GM12878 (cell line): ENCODE results near the gene ITK. TPM values are rescaled to one million over a fixed set of nuclear protein-coding genes. Genes with fewer than 3 reads are reported as not detected.

Experiments used
- ATAC-seq: fragments of 200-7000 bp; cut with Tn5 transposase; 3 replicates; pipeline ENCODE4 v1.9.1; 2020; ENCODE audit warnings: mild to moderate bottlenecking, moderate library complexity
- BruUV-seq: library from RNA; stranded (reverse); fragments of 400-500 nt; replicated peaks from 2 replicates; lab custom pipeline; 2021; lab: Mats Ljungman, UMichigan
- CTCF ChIA-PET: fragments of 300-600 bp; sonication (Branson Sonifier 250); formaldehyde crosslinking; extraction: SDS; loops from one replicate; lab custom pipeline; 2021; ENCODE audit warnings: inconsistent platforms; lab: Yijun Ruan, JAX
- POLR2A ChIA-PET: fragments of 350-600 bp; formaldehyde crosslinking; extraction: SDS; loops from one replicate; lab custom pipeline; 2021; ENCODE audit warnings: inconsistent platforms; lab: Charles Lee
- RAD21 ChIA-PET: fragments of 300-600 bp; sonication (Branson Sonifier 250); formaldehyde crosslinking; loops from one replicate; lab custom pipeline; 2023; ENCODE audit warnings: antibody characterized with exemption; ENCODE audit not compliant: unreplicated experiment; lab: Charles Lee
- SMC1A ChIA-PET: fragments of 300-600 bp; sonication (Branson Sonifier 250); formaldehyde crosslinking; loops from one replicate; lab custom pipeline; 2023; ENCODE audit not compliant: unreplicated experiment, uncharacterized antibody; lab: Charles Lee
- DNase-seq: peaks from one replicate; pipeline ENCODE4 v3.0.0-alpha.2; 2011; ENCODE audit warnings: low read depth, low spot score
- FAIRE-seq: peaks from 3 replicates; lab custom pipeline; 2011; peaks lifted over from hg19 to GRCh38; lab: Jason Lieb, UNC
- H2AFZ ChIP-seq: 2 replicates; pipeline ENCODE4 v1.6.0; 2011; ENCODE audit warnings: low read depth, low read length, control low read depth; ENCODE audit not compliant: control insufficient read depth
- H3K27ac ChIP-seq: 2 replicates; pipeline ENCODE4 v1.5.1; 2011; ENCODE audit warnings: control low read depth; ENCODE audit not compliant: control insufficient read depth, insufficient read depth
- H3K27me3 ChIP-seq, 2 experiments: replicated peaks in 1 of 2; 2 replicates each; pipeline versions ENCODE4 v1.6.0 to v1.6.1; 2011; ENCODE audit warnings: low read length in 1 of 2; ENCODE audit not compliant: control insufficient read depth in 2 of 2, insufficient read depth in 2 of 2
- H3K36me3 ChIP-seq, 2 experiments: 2 replicates each; pipeline ENCODE4 v1.5.1; 2011; ENCODE audit warnings: low read length in 1 of 2; ENCODE audit not compliant: control insufficient read depth in 2 of 2, insufficient read depth in 2 of 2
- H3K4me1 ChIP-seq: 2 replicates; pipeline ENCODE4 v1.6.1; 2011; ENCODE audit warnings: mild to moderate bottlenecking, low read length, moderate library complexity, mixed read lengths; ENCODE audit not compliant: control insufficient read depth, insufficient read depth
- H3K4me2 ChIP-seq: 2 replicates; pipeline ENCODE4 v1.6.0; 2011; ENCODE audit warnings: control low read depth; ENCODE audit not compliant: control insufficient read depth, insufficient read depth
- H3K4me3 ChIP-seq: fragments of 200-600 bp; sonication (generic); 2 replicates; pipeline ENCODE4 v1.5.1; 2016
- H3K79me2 ChIP-seq: 2 replicates; pipeline ENCODE4 v1.6.0; 2011; ENCODE audit warnings: low read length; ENCODE audit not compliant: control insufficient read depth, insufficient read depth
- H3K9ac ChIP-seq: 2 replicates; pipeline ENCODE4 v1.8.0; 2011; ENCODE audit warnings: low read length, control low read depth, mixed read lengths; ENCODE audit not compliant: control insufficient read depth, insufficient read depth
- H3K9me3 ChIP-seq: replicated peaks from 3 replicates; pipeline ENCODE4 v1.5.1; 2011; ENCODE audit warnings: mild to moderate bottlenecking, low read length; ENCODE audit not compliant: control insufficient read depth, insufficient read depth
- H4K20me1 ChIP-seq: 2 replicates; pipeline ENCODE4 v1.6.0; 2011; ENCODE audit not compliant: control insufficient read depth, insufficient read depth
- ATF2 ChIP-seq: IDR thresholded peaks from 2 replicates; pipeline ENCODE4 v1.6.1; 2012; ENCODE audit warnings: low read length, inconsistent platforms
- CEBPZ ChIP-seq: fragments of 150-350 bp; IDR thresholded peaks from 2 replicates; pipeline ENCODE4 v1.6.1; 2016; ENCODE audit warnings: low read depth, low read length
- CHD2 ChIP-seq: IDR thresholded peaks from 2 replicates; pipeline ENCODE4 v1.6.1; 2011; ENCODE audit warnings: low read depth, low read length, improper control_type of control experiment, borderline replicate concordance
- CREB1 ChIP-seq: IDR thresholded peaks from 2 replicates; pipeline ENCODE4 v1.6.1; 2012; ENCODE audit warnings: low read depth, mild to moderate bottlenecking, inconsistent platforms
- E2F8 ChIP-seq: fragments of 450-650 bp; IDR thresholded peaks from 2 replicates; pipeline ENCODE4 v1.6.1; 2018; ENCODE audit warnings: mild to moderate bottlenecking, low read depth, moderate library complexity; ENCODE audit not compliant: partially characterized antibody
- HCFC1 ChIP-seq: fragments of 150-350 bp; IDR thresholded peaks from 2 replicates; pipeline ENCODE4 v1.6.1; 2014; ENCODE audit warnings: low read length
- JUNB ChIP-seq: IDR thresholded peaks from 2 replicates; pipeline ENCODE4 v1.6.1; 2016; ENCODE audit warnings: antibody characterized with exemption, mild to moderate bottlenecking
- NR2C1 ChIP-seq: fragments of 450-650 bp; IDR thresholded peaks from 2 replicates; pipeline ENCODE4 v1.6.1; 2017; ENCODE audit warnings: antibody characterized with exemption, mild to moderate bottlenecking, moderate library complexity
- NRF1 ChIP-seq: conservative IDR thresholded peaks from 2 replicates; pipeline ENCODE4 v1.6.1; 2011; ENCODE audit warnings: mild to moderate bottlenecking, low read depth, low read length, improper control_type of control experiment
- PML ChIP-seq: IDR thresholded peaks from 2 replicates; pipeline ENCODE4 v1.6.1; 2012; ENCODE audit warnings: low read length, inconsistent platforms
- POLR2A ChIP-seq: IDR thresholded peaks from 2 replicates; pipeline ENCODE4 v1.6.1; 2011; ENCODE audit warnings: low read depth, mild to moderate bottlenecking, low read length
- RUNX3 ChIP-seq: IDR thresholded peaks from 2 replicates; pipeline ENCODE4 v1.6.1; 2012; ENCODE audit warnings: low read length, inconsistent platforms
- SIN3A ChIP-seq: IDR thresholded peaks from 2 replicates; pipeline ENCODE4 v1.6.1; 2012; ENCODE audit warnings: low read depth, low read length, improper control_type of control experiment
- SPI1 ChIP-seq: IDR thresholded peaks from 2 replicates; pipeline ENCODE4 v1.6.1; 2011; ENCODE audit warnings: low read depth, mild to moderate bottlenecking, low read length, moderate library complexity, borderline replicate concordance; ENCODE audit not compliant: insufficient read depth
- TAF1 ChIP-seq: IDR thresholded peaks from 2 replicates; pipeline ENCODE4 v1.6.1; 2011; ENCODE audit warnings: mild to moderate bottlenecking, low read depth, low read length, borderline replicate concordance
- TARDBP ChIP-seq: IDR thresholded peaks from 2 replicates; pipeline ENCODE4 v1.6.1; 2016; ENCODE audit warnings: borderline replicate concordance
- ZBED1 ChIP-seq: IDR thresholded peaks from 2 replicates; pipeline ENCODE4 v1.6.1; 2016; ENCODE audit warnings: borderline replicate concordance
- ZNF24 ChIP-seq: fragments of 450-650 bp; IDR thresholded peaks from 2 replicates; pipeline ENCODE4 v1.6.1; 2017; ENCODE audit warnings: antibody characterized with exemption, mild to moderate bottlenecking
- in situ Hi-C: fragments of 300-500 bp; cut with MboI; formaldehyde crosslinking; loops from 9 replicates; pipeline ENCODE4 v1.14.3; 2018; ENCODE audit warnings: mixed read lengths
- intact Hi-C: fragments of 100-400 bp; cut with micrococcal nuclease; formaldehyde crosslinking; loops from one replicate; pipeline ENCODE4 v1.14.2; 2022; ENCODE audit not compliant: unreplicated experiment
- polyA plus RNA-seq, 11 experiments: library from polyadenylated mRNA; depleted of rRNA in 4 of 11; unstranded in 6 of 11; stranded (reverse) in 5 of 11; fragments of >200 nt; fragmentation: Nextera tagmentation in 4 of 11; fragmentation: Illumina TruSeq in 1 of 11; extraction: Ambion mirVana in 4 of 11; extraction: Trizol in 1 of 11; gene quantifications; 1 replicate in 1 of 11; 2 replicates in 10 of 11; pipeline versions ENCODE4 v1.2.1 to v1.2.3, GENCODE V29; 2011 to 2016; ENCODE audit warnings: inconsistent platforms in 2 of 11, missing spikeins in 2 of 11, low read depth in 1 of 11
- total RNA-seq, 4 experiments: library from RNA; depleted of rRNA in 3 of 4; stranded (reverse); fragments of >200 nt in 3 of 4; fragmentation: Illumina TruSeq in 1 of 4; extraction: Trizol in 1 of 4; gene quantifications; 2 replicates each; pipeline versions ENCODE4 v1.2.1 to v1.2.3, GENCODE V29; 2013 to 2021

ITK gene
- total and polyA plus RNA-seq, 10 of the 15 experiments (the other 5 are each of a cell fraction or from before 2014, with no cell fraction given), result 0.05 to 2.4 (median 0.76) TPM

- TF ChIP-seq ATF2 (no peak), NRF1 (no peak), ZBED1 (no peak), TAF1 (no peak), E2F8 (no peak)
These were observed 65.2 kb downstream of the ITK start (continued) for GRCh38 chr5:157245886-157246285.

- ATAC-seq (peak; percentile 66), DNase-seq (no peak), FAIRE-seq (no peak)
- no peaks in the 10 kb centered on the region for H4K20me1 ChIP-seq
- H3K9ac ChIP-seq, result no peak overlapping the region
- no peak overlapping the region for H2AFZ ChIP-seq
- H3K27ac ChIP-seq, result no peak overlapping the region
- ChIA-PET CTCF (interaction anchor here (0.6 to 10.8 kb wide), 4 partner anchors 30 to 112 kb away, joined by 4 to 244 read pairs (median 60); no protein-coding TSS in a partner anchor), SMC1A (interaction anchor here (0.8 to 8.0 kb wide), 7 partner anchors 18 to 98 kb away, joined by 3 to 138 read pairs (median 3); no protein-coding TSS in a partner anchor), POLR2A (no interaction called here), RAD21 (interaction anchor here (1.0 to 8.5 kb wide), 5 partner anchors 26 to 98 kb away, joined by 3 to 159 read pairs (median 5); no protein-coding TSS in a partner anchor)
- in situ Hi-C loops (no loop called here), intact Hi-C loops (no loop called here)
- no peaks in the 10 kb centered on the region for H3K9me3 ChIP-seq
- no peaks in the 10 kb centered on the region for H3K27me3 ChIP-seq
- BruUV-seq, result no TSS peak
- TF ChIP-seq SIN3A, result no peak
- TF ChIP-seq CREB1, result no peak
- no peak for TF ChIP-seq SPI1
- no peak for TF ChIP-seq ZNF24
- TF ChIP-seq RUNX3, result peak; percentile 42; the same call in 1 of the 2 replicates
- TF ChIP-seq CEBPZ, result no peak
- TF ChIP-seq CHD2, result no peak
- no peak for TF ChIP-seq POLR2A
- no peak for TF ChIP-seq NR2C1
- 0 out of 2 replicates have a peak, but pooled peaks have one; percentile 24 for TF ChIP-seq JUNB
- no peak for TF ChIP-seq PML
- no peak for TF ChIP-seq TARDBP
- TF ChIP-seq HCFC1, result no peak
- no peak overlapping the region for H3K4me2 ChIP-seq
- no peaks in the 10 kb centered on the region for H3K36me3 ChIP-seq
- H3K79me2 ChIP-seq, result no peaks in the 10 kb centered on the region
- no peaks in the 10 kb centered on the region; the same call in 1 of the 2 replicates for H3K4me1 ChIP-seq
- no peak overlapping the region for H3K4me3 ChIP-seq
These were observed 66.6 kb downstream of the ITK start for GRCh38 chr5:157247267-157247666.
